BE2C (cell line): ENCODE results near the gene GPC5.

Source experiments
- DNase-seq: peaks from one replicate; pipeline ENCODE4 v3.0.0-alpha.2; 2020
- H3K27me3 ChIP-seq: fragments of 250-450 bp; sonication (Bioruptor Pico); 2 replicates; pipeline ENCODE4 v1.5.1; 2020; ENCODE audit warnings: mild to moderate bottlenecking
- H3K36me3 ChIP-seq: fragments of 250-450 bp; sonication (Bioruptor Pico); 2 replicates; pipeline ENCODE4 v1.5.1; 2020; ENCODE audit warnings: mild to moderate bottlenecking
- H3K4me1 ChIP-seq: fragments of 250-450 bp; sonication (Bioruptor Pico); 2 replicates; pipeline ENCODE4 v1.5.1; 2020
- H3K4me3 ChIP-seq: 2 replicates; pipeline ENCODE4 v1.5.1; 2011; ENCODE audit warnings: low read depth, low read length
- H3K9me3 ChIP-seq: fragments of 250-450 bp; sonication (Bioruptor Pico); 2 replicates; pipeline ENCODE4 v1.5.1; 2020
- TF ChIP-seq, protein P1 (sequence below): IDR thresholded peaks from 2 replicates; pipeline ENCODE4 v1.5.1; 2012; ENCODE audit warnings: mild to moderate bottlenecking, low read depth, low read length

GPC5 gene

DNA sequence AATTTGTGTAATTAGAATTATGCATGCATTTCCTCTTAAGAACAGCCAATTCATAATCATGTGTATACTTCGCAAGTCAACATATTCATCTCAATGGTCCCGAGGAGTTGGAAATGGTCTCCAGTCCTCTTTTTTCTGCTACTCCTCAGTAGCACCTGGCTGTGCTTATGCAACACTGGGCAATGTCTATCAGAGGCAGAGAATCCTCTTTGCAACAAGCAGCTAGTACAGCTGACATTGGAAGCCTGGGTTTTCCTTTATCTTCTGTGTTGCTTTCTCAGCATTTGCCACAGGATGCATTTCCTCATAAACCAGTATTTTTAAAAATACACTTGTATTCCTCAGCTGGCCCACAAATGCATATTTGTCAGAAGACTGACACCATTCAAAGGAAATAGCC lies 1422.9 kb downstream of the GPC5 start:
- TF ChIP-seq, protein P1, sequence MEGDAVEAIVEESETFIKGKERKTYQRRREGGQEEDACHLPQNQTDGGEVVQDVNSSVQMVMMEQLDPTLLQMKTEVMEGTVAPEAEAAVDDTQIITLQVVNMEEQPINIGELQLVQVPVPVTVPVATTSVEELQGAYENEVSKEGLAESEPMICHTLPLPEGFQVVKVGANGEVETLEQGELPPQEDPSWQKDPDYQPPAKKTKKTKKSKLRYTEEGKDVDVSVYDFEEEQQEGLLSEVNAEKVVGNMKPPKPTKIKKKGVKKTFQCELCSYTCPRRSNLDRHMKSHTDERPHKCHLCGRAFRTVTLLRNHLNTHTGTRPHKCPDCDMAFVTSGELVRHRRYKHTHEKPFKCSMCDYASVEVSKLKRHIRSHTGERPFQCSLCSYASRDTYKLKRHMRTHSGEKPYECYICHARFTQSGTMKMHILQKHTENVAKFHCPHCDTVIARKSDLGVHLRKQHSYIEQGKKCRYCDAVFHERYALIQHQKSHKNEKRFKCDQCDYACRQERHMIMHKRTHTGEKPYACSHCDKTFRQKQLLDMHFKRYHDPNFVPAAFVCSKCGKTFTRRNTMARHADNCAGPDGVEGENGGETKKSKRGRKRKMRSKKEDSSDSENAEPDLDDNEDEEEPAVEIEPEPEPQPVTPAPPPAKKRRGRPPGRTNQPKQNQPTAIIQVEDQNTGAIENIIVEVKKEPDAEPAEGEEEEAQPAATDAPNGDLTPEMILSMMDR, result no peak
- no peaks in the 10 kb centered on the region for H3K9me3 ChIP-seq
- H3K4me1 ChIP-seq, result no peaks in the 10 kb centered on the region
- H3K27me3 ChIP-seq, result no peaks in the 10 kb centered on the region; the same call in 1 of the 2 replicates
- H3K36me3 ChIP-seq, result no peaks in the 10 kb centered on the region
- DNase-seq, result no peak
- no peak overlapping the region for H3K4me3 ChIP-seq

DNA sequence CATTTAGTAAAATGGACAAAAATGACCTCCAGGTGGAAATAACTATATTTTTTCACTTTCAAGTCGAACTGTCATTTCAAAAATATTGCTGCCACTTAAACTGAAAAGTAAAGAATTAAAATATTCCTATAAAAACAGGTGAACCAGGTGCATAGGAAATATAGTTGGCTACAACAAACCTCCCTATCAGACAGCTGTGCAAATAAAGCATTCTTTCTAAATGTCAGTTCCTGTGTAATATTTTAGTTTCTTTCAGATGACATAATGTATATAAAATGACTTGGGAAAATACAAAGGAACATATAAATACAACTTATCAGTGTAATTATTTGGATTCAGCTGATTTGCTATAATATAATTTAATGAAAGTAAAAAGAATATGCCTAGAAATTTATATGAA lies 1424.6 kb downstream of the GPC5 start:
- Histone ChIP-seq H3K27me3 (no peaks in the 10 kb centered on the region; the same call in 1 of the 2 replicates), H3K36me3 (no peaks in the 10 kb centered on the region), H3K9me3 (no peaks in the 10 kb centered on the region), H3K4me3 (no peak overlapping the region), H3K4me1 (no peaks in the 10 kb centered on the region; the same call in 1 of the 2 replicates)
- no peak for DNase-seq
- TF ChIP-seq, protein P1, result no peak

DNA sequence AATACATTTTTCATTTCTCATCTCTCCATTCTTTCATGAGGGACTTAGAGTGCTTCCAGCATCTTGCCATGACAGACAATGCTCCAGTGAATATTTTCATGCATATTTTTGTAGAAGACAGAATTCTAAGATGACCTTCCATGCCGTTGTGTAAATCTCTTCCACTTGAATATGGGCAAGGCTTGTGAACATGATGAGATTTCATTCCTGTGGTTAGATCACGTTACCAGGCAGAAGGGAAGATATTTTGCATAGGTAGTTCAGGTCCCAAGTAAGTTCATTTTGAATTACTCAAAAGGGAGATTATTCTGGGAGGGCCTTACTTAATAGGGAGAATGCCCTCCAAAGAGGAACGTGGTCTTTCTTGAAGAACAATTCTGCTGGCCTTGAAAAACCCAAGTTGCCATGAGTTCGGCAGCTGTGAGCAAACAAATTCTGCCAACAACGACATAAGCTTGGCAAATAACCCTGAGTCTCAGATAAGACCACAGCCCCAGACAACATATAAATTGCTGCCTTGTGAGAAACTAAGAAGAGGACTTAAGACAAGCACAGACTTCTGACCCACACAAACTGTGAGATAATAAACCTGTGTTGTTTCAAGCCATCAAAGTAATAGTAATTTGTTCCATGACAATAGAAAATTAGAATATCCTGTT lies 1427.6 kb downstream of the GPC5 start:
- DNase-seq, result no peak
- Histone ChIP-seq H3K9me3 (no peaks in the 10 kb centered on the region), H3K36me3 (no peaks in the 10 kb centered on the region), H3K27me3 (no peaks in the 10 kb centered on the region), H3K4me3 (no peak overlapping the region), H3K4me1 (no peaks in the 10 kb centered on the region; the same call in 1 of the 2 replicates)
- TF ChIP-seq, protein P1, result no peak

- no peaks in the 10 kb centered on the region for H3K27me3 ChIP-seq
- no peak for DNase-seq
- no peak overlapping the region for H3K4me3 ChIP-seq
- H3K4me1 ChIP-seq, result no peaks in the 10 kb centered on the region; the same call in 1 of the 2 replicates
- TF ChIP-seq, protein P1, result no peak
- no peaks in the 10 kb centered on the region for H3K9me3 ChIP-seq
- no peaks in the 10 kb centered on the region for H3K36me3 ChIP-seq
Measured at GRCh38 chr13:92827503-92827902, 1429.1 kb downstream of the GPC5 start.

- H3K36me3 ChIP-seq, result no peaks in the 10 kb centered on the region
- H3K4me1 ChIP-seq, result peaks cover 5% of the 10 kb centered on the region
- H3K4me3 ChIP-seq, result no peak overlapping the region
- no peak for DNase-seq
- TF ChIP-seq, protein P1, result no peak
- no peaks in the 10 kb centered on the region for H3K9me3 ChIP-seq
- no peaks in the 10 kb centered on the region for H3K27me3 ChIP-seq
Measured at GRCh38 chr13:92829930-92830329, 1431.5 kb downstream of the GPC5 start.

DNA sequence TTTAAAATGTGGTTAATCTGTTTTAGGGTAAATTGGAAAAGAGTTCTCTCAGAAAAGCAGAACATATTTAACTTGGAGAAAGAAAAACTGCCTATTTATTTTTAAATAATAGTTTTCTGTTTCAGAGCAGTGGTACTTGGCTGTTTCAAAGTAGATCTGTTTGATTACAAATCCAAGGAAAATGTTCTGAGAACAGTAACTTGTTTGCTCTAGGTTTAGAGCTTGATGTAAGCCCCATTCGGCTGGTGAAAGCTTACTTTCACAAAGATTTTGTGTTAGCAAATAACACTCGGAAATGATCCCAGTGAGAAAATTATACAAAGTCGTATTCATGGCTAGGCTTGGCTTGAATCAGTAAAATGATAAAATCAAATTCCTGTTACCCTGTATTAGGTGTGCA lies 1432.4 kb downstream of the GPC5 start:
- no peaks in the 10 kb centered on the region for H3K9me3 ChIP-seq
- no peaks in the 10 kb centered on the region for H3K27me3 ChIP-seq
- DNase-seq, result no peak
- no peaks in the 10 kb centered on the region for H3K36me3 ChIP-seq
- H3K4me1 ChIP-seq, result peaks cover 5% of the 10 kb centered on the region
- no peak overlapping the region for H3K4me3 ChIP-seq
- TF ChIP-seq, protein P1, result no peak
